ENCODE data around the gene KCNJ9. TPM values are rescaled to one million over a fixed set of nuclear protein-coding genes. Genes with fewer than 3 reads are reported as not detected.

Gene KCNJ9
- total and polyA plus RNA-seq, 2 experiments from 2014 or later: 0.24 to 0.34 TPM

GRCh38 chr1:160118928-160119327 is 37.6 kb downstream of the KCNJ9 start (continued):
- TF ChIP-seq ZNF462 (CRISPR knock-in tag; IDR thresholded peaks at IDR 0.05) (no peak), CTCF (conservative IDR thresholded peaks at IDR 0.05; ENCODE audit: low read depth in 2 of 2) (no peak), ETS1 (IDR thresholded peaks at IDR 0.05) (no peak)

DNA sequence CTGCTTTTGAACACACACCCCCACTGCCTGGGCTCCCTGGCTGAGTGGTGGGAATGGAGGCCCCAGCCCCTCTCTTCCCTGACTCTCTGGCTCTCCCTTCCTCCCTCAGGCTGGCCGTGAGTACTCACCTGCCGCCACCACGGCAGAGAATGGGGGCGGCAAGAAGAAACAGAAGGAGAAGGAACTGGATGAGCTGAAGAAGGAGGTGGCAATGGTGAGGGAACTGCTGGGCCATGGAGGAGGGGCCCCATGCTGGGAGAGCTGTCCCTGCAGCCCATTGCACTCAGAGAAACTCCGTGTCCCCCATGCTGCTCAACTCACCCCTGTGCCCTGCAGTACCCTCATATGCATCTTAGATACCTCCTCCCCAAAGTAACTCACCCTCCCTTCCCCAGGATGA is 39.5 kb downstream of the KCNJ9 start:
- Mint-ChIP-seq H3K9me3 (no peaks in the 10 kb centered on the region), H3K36me3 (ENCODE audit: low read depth) (peaks cover 56% of the 10 kb centered on the region), H3K27me3 (ENCODE audit: insufficient read depth, low read depth, poor library complexity) (peaks cover 3% of the 10 kb centered on the region), H3K4me3 (no peak overlapping the region), H3K27ac (0 out of 2 replicates have a peak overlapping the region, but pooled peaks have one; percentile 25), H3K4me1 (peaks cover 49% of the 10 kb centered on the region)
- H3K9me2 ChIP-seq (ENCODE audit: insufficient read depth): no peaks in the 10 kb centered on the region
- no peak overlapping the region for H3K27ac ChIP-seq (ENCODE audit: low read depth)
- no peak overlapping the region for H3K4me2 ChIP-seq
- H3K4me3 ChIP-seq: no peak overlapping the region
- H3K27me3 ChIP-seq (ENCODE audit: insufficient read depth): no peaks in the 10 kb centered on the region
- peaks cover 27% of the 10 kb centered on the region for H3K4me1 ChIP-seq (ENCODE audit: insufficient read depth)
- H4K20me1 ChIP-seq (replicated peaks; ENCODE audit: insufficient read depth): no peaks in the 10 kb centered on the region
- no peaks in the 10 kb centered on the region for H3K36me3 ChIP-seq (ENCODE audit: insufficient read depth)
- H3F3A ChIP-seq (replicated peaks; ENCODE audit: low read depth): no peaks in the 10 kb centered on the region
- H2AFZ ChIP-seq: no peak overlapping the region
- ATAC-seq (no peak), DNase-seq (ENCODE audit: low spot score) (no peak)
- peaks cover 4% of the 10 kb centered on the region; the same call in 1 of the 2 replicates for H3K79me2 ChIP-seq (replicated peaks; ENCODE audit: insufficient read depth)
- TF ChIP-seq ETS1 (IDR thresholded peaks at IDR 0.05): no peak
- TF ChIP-seq ZNF114 (CRISPR knock-in tag; IDR thresholded peaks at IDR 0.05): no peak
- TF ChIP-seq CTCF (conservative IDR thresholded peaks at IDR 0.05; ENCODE audit: low read depth in 2 of 2): no peak
- TF ChIP-seq JUNB (IDR thresholded peaks at IDR 0.05; ENCODE audit: unreplicated experiment): no peak
- no peak for TF ChIP-seq NANOG (IDR thresholded peaks at IDR 0.05; ENCODE audit: borderline replicate concordance)
- TF ChIP-seq, protein P1, sequence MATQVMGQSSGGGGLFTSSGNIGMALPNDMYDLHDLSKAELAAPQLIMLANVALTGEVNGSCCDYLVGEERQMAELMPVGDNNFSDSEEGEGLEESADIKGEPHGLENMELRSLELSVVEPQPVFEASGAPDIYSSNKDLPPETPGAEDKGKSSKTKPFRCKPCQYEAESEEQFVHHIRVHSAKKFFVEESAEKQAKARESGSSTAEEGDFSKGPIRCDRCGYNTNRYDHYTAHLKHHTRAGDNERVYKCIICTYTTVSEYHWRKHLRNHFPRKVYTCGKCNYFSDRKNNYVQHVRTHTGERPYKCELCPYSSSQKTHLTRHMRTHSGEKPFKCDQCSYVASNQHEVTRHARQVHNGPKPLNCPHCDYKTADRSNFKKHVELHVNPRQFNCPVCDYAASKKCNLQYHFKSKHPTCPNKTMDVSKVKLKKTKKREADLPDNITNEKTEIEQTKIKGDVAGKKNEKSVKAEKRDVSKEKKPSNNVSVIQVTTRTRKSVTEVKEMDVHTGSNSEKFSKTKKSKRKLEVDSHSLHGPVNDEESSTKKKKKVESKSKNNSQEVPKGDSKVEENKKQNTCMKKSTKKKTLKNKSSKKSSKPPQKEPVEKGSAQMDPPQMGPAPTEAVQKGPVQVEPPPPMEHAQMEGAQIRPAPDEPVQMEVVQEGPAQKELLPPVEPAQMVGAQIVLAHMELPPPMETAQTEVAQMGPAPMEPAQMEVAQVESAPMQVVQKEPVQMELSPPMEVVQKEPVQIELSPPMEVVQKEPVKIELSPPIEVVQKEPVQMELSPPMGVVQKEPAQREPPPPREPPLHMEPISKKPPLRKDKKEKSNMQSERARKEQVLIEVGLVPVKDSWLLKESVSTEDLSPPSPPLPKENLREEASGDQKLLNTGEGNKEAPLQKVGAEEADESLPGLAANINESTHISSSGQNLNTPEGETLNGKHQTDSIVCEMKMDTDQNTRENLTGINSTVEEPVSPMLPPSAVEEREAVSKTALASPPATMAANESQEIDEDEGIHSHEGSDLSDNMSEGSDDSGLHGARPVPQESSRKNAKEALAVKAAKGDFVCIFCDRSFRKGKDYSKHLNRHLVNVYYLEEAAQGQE (IDR thresholded peaks at IDR 0.05; ENCODE audit: unreplicated experiment): no peak
